Breast epithelium (tissue), 4 donors: Measurements from ENCODE around the gene HYOU1. TPM values are rescaled to one million over a fixed set of nuclear protein-coding genes. Genes with fewer than 3 reads are reported as not detected.
A peak's percentile ranks its signal among the peaks of the same experiment; 100 is the strongest.

Experiments
- DNase-seq, 2 donors: peaks; one replicate each; pipeline ENCODE4 v3.0.0-alpha.2; 2019; ENCODE audit warnings: low spot score in 2 of 2
- H3K27ac ChIP-seq, 2 donors: fragments of 200-600 bp; sonication (generic) in 1 of 2; one replicate each; pipeline ENCODE4 v1.5.1; 2016 to 2019; ENCODE audit warnings: mild to moderate bottlenecking in 1 of 2
- H3K27me3 ChIP-seq, 2 donors: fragments of 200-600 bp; sonication (generic) in 1 of 2; one replicate each; pipeline versions ENCODE4 v1.5.1 to v1.6.0; 2017 to 2019; ENCODE audit warnings: control low read depth in 1 of 2, mild to moderate bottlenecking in 1 of 2
- H3K36me3 ChIP-seq: fragments of 200-600 bp; one replicate; pipeline ENCODE4 v1.5.1; 2019
- H3K4me1 ChIP-seq, 2 donors: fragments of 200-600 bp; sonication (generic); one replicate each; pipeline ENCODE4 v1.5.1; 2016 to 2019; ENCODE audit warnings: control low read depth in 1 of 2
- H3K4me3 ChIP-seq, 3 donors: fragments of 200-600 bp; sonication (generic); 1 replicate in 2 of 3; 2 replicates in 1 of 3; pipeline ENCODE4 v1.5.1; 2016 to 2019; ENCODE audit warnings: mild to moderate bottlenecking in 3 of 3, moderate library complexity in 2 of 3
- H3K9me3 ChIP-seq, 2 donors: fragments of 200-600 bp; sonication (generic) in 1 of 2; one replicate each; pipeline ENCODE4 v1.5.1; 2016 to 2019; ENCODE audit warnings: control low read depth in 1 of 2
- CTCF ChIP-seq, 3 donors: fragments of 450-650 bp; IDR thresholded peaks; one replicate each; pipeline ENCODE4 v1.5.1; 2016 to 2017; ENCODE audit warnings: antibody characterized with exemption in 3 of 3, mild to moderate bottlenecking in 3 of 3, moderate library complexity in 3 of 3
- POLR2A ChIP-seq: fragments of 450-650 bp; IDR thresholded peaks from one replicate; pipeline ENCODE4 v1.6.1; 2016; ENCODE audit warnings: antibody characterized with exemption, mild to moderate bottlenecking, moderate library complexity
- POLR2AphosphoS5 ChIP-seq, 3 donors: sonication (generic); formaldehyde crosslinking; IDR thresholded peaks; one replicate each; pipeline ENCODE4 v1.6.1; 2017; ENCODE audit warnings: antibody characterized with exemption in 3 of 3
- intact Hi-C: fragments of 100-400 bp; cut with DNase I; formaldehyde crosslinking; loops from one replicate; pipeline ENCODE4 v1.15.1; 2023; ENCODE audit warnings: low total_unique reads
- total RNA-seq, 3 donors: library from RNA; depleted of rRNA; stranded (reverse); fragments of >200 nt; gene quantifications; one replicate each; pipeline ENCODE4 v1.1.0, GENCODE V29; 2016

Gene HYOU1
- total RNA-seq, 3 donors from 2014 or later, result 37.0 to 73.7 (median 57.5) TPM

GRCh38 chr11:119030329-119031047 lies 26.5 kb downstream of the HYOU1 start, which contains the start of gene SLC37A4:
Gene SLC37A4, minus strand, starts transcription at chr11:119030877.
- H3K27ac ChIP-seq, result peak within 1 kb of the TSS; percentile 86 to 90

GRCh38 chr11:119030029-119030328 lies 27.0 kb downstream of the HYOU1 start:
- H3K4me1 ChIP-seq, result peaks cover 0 to 19% of the 10 kb centered on the region in 2 donors
- no peak for DNase-seq
- TF ChIP-seq POLR2AphosphoS5 (IDR thresholded peaks at IDR 0.05) (no peak), CTCF (IDR thresholded peaks at IDR 0.05) (no peak), POLR2A (no peak)
- H3K9me3 ChIP-seq, result no peaks in the 10 kb centered on the region
- H3K36me3 ChIP-seq, result no peaks in the 10 kb centered on the region
- H3K27me3 ChIP-seq, result no peaks in the 10 kb centered on the region
- H3K27ac ChIP-seq, result peak overlapping the region; percentile 86 to 90
- intact Hi-C loops, result no loop called here
- peak overlapping the region; percentile 62 to 86 (median 81) for H3K4me3 ChIP-seq

More at GRCh38 chr11:119030329-119031047, 26.5 kb downstream of the HYOU1 start, which contains the start of gene SLC37A4:
- Histone ChIP-seq H3K36me3 (no peaks in the 10 kb centered on the region), H3K9me3 (no peaks in the 10 kb centered on the region), H3K4me3 (peak within 1 kb of the TSS; percentile 62 to 86 (median 81)), H3K4me1 (peaks cover 0 to 19% of the 10 kb centered on the region in 2 donors), H3K27me3 (no peaks in the 10 kb centered on the region)
- peak; percentile 98 for DNase-seq
- TF ChIP-seq POLR2AphosphoS5 (IDR thresholded peaks at IDR 0.05), result peak in 2 of 3 donors; percentile 42 to 49
- no peak for TF ChIP-seq POLR2A
- peak in 2 of 3 donors; percentile 89 to 90 for TF ChIP-seq CTCF (IDR thresholded peaks at IDR 0.05)
- intact Hi-C loops, result no loop called here

- no peak for DNase-seq
- peaks cover 0 to 19% of the 10 kb centered on the region in 2 donors for H3K4me1 ChIP-seq
- TF ChIP-seq CTCF (IDR thresholded peaks at IDR 0.05), result no peak
- no peak for TF ChIP-seq POLR2AphosphoS5 (IDR thresholded peaks at IDR 0.05)
- TF ChIP-seq POLR2A, result no peak
- H3K9me3 ChIP-seq, result no peaks in the 10 kb centered on the region
- peak overlapping the region; percentile 62 to 86 (median 81) for H3K4me3 ChIP-seq
- intact Hi-C loops, result no loop called here
- H3K27ac ChIP-seq, result peak overlapping the region; percentile 86 to 90
- H3K27me3 ChIP-seq, result no peaks in the 10 kb centered on the region
- no peaks in the 10 kb centered on the region for H3K36me3 ChIP-seq
These were observed 27.5 kb downstream of the HYOU1 start for GRCh38 chr11:119029340-119030028.

GRCh38 chr11:119029069-119029339 lies 28.0 kb downstream of the HYOU1 start:
- Histone ChIP-seq H3K27ac (peak overlapping the region; percentile 86 to 90), H3K36me3 (no peaks in the 10 kb centered on the region), H3K4me1 (peaks cover 0 to 19% of the 10 kb centered on the region in 2 donors), H3K27me3 (no peaks in the 10 kb centered on the region), H3K4me3 (peak overlapping the region in 2 of 3 donors; percentile 81 to 86), H3K9me3 (no peaks in the 10 kb centered on the region)
- no peak for DNase-seq
- TF ChIP-seq POLR2A, result no peak
- TF ChIP-seq POLR2AphosphoS5 (IDR thresholded peaks at IDR 0.05), result no peak
- TF ChIP-seq CTCF (IDR thresholded peaks at IDR 0.05), result no peak
- intact Hi-C loops, result no loop called here
